GM21737 (cell line): ENCODE measurements around the gene GMPS.
"Not testable (repeated sequence)": the region's sequence is repeated elsewhere in the genome, so short reads cannot be mapped to it uniquely, and the experiment has no call there.

Experiments
- ATAC-seq: cut with Tn5 transposase; IDR thresholded peaks from one replicate; pipeline ENCODE4 v1.9.1; 2021; ENCODE audit warnings: mild to moderate bottlenecking, moderate library complexity; ENCODE audit not compliant: unreplicated experiment

The GMPS gene

DNA sequence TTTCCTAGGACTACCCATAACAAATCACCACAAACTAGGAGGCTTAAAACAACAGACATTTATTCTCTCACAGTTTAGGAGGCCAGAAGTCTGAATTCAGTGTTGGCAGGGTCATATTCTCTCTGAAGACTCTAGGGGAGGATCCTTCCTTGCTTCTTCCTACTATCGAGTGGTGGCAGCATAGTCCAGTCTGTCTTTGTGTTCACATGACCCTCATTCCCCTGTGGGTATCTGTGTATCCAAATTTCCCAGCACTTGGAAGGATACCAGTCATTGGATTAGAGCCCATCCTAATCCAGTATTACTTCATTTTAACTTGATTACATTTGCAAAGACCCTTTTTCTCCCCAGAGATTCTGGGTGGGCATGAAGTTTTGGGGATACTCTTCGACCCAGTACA is 63.8 kb downstream of the GMPS start:
- ATAC-seq = no peak

DNA sequence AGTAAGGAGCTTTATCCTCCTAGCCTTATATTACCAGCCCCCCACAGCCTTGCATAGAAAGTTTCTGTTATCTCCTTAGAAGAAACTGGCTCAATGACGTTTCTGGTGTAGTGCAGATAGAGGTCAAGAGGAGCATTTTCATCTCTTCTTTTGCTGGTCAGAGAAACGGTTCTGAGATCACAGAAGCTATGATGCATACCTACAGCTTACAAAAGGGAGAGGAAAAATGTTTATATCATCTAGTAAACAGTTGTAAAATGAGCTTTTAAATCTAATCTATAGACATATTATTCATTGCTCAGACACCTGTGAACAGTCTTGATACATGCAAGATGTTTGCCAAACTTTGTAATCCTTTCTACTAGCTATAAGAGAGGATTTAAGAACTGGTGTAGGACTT is 68.0 kb downstream of the GMPS start:
- no peak for ATAC-seq

DNA sequence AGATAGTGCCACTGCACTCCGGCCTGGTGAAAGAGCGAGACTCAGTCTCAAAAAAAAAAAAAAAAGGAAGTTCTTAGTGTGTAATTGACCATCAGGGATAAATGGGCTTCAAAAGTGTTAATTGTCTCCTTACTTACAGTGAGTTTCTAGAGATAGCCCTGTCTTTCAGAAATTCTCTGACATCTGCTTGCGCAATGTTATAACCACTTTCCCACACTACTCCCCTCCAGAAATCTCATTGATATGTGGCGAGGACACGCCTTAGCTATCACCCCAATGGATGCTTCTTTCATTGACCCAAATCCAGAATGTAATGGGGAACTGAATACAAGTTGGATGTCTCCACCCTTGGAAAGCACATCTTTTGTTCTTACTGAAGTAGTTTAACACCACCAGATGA is 70.9 kb downstream of the GMPS start:
- ATAC-seq = no peak

DNA sequence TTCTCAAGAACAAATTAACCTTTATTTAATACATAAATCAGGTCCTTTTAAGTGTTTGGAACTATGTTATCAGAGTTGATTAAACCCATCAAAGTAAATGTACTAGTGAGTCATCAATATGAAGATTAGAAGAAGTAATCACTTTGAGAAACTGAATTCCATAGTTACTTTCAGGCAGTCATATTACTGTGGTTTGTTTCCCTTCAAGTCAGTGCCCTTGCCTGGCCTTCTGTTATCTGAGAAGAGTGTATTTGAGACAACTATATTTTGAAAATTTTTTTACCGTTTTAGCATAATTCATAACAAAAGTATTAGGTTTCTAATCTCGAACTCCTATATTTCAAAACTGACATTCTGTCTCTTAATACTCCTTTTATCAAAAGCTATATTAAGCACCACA is 73.6 kb downstream of the GMPS start:
- no peak for ATAC-seq

DNA sequence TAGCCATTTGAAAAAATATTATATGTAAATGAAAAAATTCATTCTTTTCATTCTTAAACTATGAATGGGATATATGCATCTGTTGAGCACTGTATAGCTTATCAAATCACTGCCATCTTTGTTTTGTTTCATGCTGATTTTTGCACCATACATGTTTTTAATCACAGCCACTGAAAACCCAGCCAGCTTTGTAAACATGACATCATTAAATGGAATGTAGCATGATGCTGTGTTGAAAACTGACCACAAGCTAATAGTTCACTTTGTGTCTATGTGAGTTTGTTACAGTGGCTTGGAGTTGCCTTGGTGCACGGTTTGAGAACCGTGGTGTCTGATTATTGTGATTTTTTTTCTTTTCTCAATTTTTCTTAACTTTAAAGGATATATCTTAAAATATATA is 75.7 kb downstream of the GMPS start:
- ATAC-seq = no peak

DNA sequence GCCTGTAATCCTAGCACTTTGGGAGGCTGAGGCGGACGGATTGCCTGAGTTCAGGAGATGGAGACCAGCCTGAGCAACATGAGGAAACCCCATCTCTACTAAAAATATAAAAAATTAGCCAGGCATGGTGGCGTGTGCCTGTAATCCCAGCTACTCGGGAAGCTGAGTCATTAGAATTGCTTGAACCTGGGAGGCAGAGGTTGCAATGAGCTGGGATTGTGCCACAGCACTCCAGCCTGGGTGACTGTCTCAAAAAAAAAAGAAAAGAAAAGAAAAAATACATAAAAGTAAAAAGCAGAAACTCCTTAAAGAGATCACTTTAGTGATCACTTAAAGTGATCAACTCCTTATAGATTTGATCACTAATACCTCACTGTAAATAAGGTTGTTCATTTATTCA is 78.0 kb downstream of the GMPS start:
- ATAC-seq = no peak

DNA sequence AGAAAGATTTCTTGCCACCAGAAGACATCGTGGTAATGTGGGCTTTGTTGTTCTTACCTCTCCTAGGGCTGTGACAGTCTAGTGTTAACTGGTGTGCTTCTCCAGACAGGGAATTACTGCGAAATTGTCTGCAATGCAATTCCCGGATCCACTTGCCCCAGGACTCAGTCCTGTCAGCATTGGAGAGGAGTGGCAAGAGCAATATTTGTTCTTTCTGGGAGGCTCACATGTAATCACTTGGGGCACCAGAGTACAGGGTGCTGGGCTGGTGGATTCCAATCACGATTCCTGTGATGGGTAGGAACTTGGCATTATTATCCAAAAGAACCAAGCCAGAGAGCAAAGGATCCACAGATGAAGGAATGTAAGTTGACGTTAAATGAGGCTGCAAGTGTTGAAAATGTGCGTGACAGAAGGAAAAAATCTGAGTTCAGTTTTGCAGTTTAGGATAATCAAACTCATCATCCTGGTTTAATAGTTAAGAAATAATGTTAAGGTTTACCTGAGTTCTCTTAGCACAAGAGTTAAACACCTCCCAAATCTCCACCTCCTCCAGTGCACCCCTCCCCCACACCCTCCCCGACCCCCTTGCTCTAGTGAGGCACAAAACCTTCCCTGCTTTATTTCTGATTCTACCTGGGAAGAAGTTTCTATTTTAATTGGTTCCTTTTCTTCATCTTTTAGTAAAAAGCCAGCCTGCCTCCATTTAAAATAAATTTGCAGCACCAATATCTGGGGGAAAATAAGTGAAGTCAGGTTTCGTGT is 79.2 kb downstream of the GMPS start:
- ATAC-seq = no peak

DNA sequence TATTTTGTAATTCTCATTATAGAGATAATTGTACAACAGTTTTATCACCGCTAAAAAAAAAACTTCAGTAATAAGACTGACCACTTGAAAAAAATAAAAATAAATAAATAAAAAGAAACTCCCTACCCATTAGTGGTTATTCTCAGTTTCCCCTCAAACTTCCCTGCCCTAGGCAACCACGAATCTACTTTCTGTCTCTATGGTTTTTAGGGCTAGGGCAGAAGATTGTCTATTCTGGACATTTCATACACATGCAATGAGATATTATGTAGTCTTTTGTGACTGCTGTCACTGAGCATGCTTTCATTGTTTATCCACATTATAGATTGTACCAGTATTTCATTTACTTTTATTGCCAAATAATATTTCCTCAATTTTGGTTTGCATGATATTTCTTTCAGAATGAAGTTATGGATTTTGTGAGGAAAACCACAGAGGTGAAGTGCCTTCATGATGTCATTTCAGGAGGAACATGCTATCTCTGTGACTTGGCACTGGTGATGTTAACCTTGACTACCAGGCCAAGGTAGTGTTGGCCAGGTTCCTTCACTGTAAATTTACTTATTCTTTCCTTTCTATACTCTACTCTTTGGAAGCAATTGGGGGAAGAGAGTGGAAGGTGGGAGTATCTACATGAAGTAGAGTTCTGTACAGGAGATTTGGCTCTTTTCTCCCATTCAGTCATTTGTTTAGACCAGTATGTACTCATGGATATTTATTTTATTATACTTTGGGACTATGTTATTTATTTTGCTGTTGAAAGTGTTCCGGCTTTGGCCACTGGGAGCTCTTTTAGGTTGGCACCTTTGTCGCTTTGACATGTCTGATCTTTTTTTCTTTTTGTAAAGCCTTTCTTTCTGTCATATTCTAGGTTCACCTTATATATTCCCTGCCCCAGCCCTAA is 86.3 kb downstream of the GMPS start:
- no peak for ATAC-seq

DNA sequence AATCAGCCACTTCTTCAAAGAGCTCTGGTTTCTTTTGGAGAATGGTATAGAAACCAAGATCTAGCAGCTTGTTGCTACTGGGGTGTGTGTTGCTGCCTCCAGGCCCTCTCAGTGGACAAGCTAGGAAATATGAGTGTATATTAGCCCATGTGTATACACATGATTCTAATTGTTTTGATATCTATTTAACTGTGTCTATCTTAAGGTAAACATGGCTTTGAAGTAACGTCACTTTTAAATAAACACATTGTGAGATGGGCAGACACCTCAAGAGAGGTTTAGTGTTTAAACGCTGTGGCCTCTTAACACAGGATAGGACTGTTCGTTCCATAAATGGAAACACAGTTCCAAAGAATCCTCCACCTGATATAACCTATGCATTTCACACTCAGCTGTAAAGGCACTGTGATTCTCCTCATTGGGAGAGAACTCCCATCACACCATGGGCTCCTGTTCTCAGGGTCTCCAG is 87.0 kb downstream of the GMPS start:
- ATAC-seq = no peak

DNA sequence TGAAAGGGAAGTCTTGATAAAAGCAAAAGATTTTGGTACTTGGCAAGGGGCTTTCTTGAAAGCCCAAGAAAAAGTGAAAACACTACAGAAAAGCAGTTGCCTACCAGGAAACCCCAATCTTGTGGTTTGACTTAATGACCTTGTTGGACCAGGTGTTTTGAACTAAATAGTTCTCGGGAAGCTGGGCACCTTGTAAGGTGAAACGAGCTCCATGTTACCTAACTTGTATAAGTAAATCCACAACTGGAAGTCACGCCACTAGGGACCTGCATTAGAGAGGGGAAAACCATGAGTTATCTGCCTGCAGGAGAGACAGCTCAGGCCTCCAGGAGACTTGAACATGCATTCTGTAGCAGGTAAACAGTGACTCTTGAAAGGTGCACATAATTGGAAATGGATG is 88.2 kb downstream of the GMPS start:
- ATAC-seq = no peak

DNA sequence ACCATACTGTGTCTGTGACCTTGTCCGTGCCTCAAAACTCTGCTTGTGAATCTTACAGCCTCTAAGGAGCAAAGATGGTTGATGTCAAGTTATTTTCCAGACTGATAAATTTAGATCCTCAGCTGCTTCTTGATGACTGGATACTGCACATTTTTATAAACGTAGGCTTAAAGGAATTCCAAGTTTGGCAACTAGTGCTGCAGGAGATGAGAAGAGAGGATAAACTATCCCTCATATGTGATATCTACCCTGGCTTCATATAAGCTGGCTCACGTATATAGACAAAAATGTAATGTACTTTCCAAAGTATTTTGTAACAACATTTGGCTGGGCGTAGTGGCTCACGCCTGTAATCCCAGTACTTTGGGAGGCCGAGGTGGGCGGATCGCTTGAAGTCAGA is 89.6 kb downstream of the GMPS start:
- no peak for ATAC-seq

DNA sequence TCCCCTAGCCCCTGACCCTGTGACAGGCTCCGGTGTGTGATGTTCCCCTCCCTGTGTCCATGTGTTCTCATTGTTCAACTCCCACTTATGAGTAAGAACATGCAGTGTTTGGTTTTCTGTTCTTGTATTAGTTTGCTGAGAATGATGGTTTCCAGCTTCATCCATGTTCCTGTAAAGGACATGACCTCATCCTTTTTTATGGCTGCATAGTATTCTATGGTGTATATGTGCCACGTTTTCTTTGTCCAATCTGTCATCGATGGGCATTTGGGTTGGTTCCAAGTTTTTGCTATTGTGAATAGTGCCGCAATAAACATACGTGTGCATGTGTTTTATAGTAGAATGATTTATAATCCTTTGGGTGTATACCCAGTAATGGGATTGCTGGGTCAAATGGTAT is 90.6 kb downstream of the GMPS start:
- not testable (repeated sequence) for ATAC-seq

DNA sequence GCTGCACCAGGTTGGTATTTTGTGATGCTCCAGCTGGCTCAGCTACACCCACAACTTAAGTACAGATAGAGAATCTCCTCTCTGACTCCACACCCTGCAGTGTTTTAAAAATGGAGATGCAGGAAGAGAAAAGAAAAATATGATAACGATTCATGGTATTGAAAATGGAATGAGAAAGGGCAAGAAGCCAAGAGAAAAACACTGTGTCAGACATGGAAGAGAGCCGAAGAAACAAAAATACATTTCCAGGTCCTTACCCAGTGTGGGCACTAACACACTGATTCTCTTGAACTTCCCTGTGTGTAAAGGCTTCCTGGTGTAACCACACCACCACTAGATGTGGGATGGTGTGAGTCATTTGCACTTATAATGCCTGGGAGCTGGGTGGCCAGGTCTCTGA is 93.1 kb downstream of the GMPS start:
- no peak for ATAC-seq

DNA sequence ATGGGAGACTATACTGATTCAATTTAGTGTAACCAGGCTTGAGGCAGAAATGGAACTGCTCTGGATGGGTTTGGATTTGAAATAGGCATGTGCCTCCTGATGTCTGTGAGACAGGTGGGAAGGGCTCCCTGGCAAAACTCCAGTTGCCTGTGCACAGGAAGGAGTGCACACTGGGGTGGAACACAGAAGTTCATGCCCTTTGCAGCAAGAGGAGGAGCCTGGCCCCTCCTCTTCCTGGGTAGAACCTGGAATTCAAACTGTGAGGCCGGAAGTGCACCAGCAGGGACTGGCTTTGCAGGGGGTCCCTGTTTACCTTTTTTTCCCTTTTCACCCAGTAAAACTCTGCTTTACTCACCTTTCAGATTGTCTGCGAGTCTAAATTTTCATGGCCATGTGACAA is 99.9 kb downstream of the GMPS start:
- ATAC-seq = no peak

DNA sequence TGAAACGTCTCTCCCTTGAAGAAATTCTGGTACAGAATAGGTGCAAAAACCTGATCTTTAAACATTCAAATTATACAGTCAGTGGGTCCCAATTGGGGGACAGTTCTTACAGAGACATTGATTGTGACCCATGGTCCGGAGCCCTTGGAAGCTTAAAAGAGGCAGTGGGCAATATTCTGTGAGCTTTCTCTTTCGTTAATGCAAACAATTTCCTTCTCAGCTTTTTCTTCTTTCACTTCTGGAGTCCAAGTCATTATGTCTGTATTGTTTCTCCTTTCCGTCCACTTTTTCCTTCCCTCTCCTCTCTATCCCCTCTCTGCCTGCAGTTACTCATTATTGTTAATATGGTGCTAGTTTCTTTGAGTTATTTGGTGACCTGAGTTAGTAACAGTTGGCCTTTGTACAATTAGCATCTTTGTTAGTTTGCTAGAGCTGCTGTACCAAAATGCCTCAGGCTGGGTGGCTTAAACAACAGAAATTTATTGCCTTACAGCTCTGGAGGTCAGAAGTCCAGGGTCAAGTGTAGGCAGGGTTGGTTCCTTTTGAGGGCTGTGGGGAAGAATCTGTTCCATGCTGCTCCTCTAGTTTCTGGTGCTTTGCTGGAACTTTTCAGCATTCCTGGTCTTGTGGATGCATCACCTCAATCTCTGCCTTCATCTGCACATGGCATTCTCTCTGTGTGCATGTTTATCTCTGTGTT is 102.6 kb downstream of the GMPS start:
- ATAC-seq = no peak

DNA sequence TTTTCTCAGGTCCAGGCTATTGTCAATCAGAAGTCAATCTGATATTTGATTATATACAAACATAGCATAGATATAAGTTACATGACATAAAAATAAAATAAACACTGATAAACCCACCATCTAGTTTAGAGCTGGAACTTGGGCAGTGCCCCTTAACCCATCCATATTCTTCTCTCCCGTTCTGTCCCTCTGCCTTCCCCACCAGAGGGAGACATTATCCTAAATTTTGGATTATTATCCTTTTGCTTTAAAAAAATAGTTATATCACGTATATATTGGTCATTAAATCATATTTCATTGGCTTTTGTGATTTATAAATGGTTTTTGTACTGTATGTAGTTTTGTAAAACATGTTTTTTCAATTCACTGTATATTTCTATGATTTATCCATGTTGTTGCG is 107.9 kb downstream of the GMPS start:
- ATAC-seq = no peak

DNA sequence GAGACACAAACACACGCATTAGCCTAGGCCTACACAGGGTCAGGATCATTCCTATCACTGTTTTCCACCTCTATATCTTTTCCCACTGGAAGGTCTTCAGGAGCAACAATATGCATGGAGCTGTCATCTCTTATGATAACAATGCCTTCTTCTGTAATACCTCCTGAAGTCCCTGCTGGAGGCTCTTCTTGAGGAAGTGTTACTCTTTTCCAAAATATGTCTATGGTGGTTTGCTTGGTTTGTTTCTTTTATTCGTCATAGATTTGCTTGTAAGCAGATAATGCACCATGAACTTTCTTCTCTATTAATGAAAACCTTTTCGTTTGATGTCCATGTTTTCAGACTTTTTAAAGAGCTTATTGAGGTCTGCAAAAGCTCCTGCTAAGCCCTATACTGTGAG is 109.3 kb downstream of the GMPS start:
- no peak for ATAC-seq

DNA sequence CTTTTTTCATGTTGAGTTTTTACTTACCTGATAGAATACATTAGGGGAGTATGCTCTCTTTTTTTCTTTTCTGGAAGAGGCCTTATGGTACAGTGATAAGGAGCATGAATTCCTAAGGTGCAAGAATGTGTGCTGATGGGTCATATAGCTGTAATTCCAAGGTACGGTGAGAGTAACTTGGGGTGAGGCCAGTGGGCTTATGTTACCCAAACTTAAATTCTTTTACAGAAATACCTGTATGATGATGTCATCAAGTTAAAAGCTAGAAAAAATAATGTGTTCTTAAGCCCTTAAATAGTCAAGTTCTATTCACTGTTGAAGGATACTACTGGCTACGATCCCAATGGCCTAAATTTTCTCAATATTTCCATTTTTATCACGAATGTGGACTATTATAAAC is 111.2 kb downstream of the GMPS start:
- no peak for ATAC-seq

DNA sequence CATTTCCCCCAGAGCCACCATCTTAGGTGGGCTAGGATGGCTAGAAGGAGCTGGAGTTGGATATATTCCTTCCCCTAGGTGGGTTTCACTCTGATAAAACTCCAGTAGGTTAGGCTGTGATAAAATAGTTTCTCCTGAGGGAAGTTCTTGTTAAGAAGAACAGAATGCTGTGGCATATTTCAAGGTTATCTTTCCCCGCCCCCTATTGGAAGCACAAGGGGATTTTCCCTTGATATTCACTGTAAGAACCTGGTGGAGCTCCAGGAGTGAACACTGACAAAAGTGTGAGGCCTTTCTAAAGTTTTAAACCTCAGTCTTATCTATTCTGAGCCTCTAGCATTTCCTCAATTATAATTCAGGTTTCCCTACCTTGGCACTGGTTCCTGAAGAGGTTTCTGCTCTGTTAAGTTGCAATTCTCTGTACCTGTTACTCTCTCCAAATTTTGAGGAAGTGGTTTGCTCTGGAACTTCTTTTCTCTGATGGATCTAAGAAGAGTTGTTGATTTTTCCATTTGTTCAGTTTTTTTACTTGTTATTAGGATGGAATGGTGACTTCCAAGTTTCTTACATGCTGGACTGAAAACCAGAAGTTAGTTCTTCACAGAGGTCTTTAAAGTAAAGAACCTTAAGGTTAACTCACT is 113.5 kb downstream of the GMPS start:
- ATAC-seq = no peak

DNA sequence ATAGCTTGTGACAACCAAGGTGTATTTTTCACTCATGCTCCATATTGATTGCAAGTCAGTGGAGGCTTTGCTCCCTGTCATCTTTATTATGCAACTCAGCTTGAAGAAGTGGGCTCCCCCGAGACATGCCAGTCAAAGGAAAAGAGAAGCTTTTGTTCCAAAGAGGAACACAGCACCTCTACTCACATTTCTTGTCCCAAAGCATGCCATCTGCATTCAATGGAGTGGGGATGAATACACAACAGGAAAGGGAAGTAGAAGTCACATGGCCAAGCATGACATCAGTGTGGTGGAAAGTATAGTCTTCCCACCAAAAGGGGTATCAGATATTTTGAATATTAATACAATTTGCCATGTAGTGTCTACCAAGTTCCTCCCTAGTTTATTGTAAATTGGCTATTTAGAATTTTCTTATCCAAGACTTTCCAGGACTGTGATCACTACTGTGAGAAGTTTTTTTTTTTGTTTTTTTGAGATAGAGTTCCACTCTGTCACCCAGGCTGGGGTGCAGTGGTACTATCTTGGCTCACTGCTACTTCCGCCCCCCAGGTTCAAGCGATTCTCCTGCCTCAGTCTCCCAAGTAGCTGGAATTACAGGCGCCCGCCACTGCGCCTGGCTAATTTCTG is 114.5 kb downstream of the GMPS start:
- ATAC-seq = no peak

DNA sequence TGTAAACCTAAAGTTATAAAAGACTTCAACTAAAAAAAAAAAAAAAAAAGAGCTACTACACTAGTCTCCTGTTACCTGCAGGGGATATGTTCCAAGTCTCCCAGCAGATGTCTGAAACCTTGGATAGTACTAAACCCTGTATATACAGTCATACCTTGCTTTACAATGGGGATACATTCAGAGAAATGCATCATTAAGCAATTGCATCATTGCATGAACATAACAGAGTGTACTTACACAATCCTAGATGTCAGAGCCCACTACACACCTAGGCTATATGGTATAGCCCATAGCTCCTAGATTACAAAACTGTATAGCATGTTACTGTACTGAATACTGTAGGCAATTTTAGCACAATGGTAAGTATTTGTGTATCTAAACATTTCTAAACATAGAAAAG is 119.1 kb downstream of the GMPS start:
- no peak for ATAC-seq
